SK-N-SH (cell line): Measurements from ENCODE around the gene JMJD1C. TPM values are rescaled to one million over a fixed set of nuclear protein-coding genes. Genes with fewer than 3 reads are reported as not detected.

Experiments used
- CTCF ChIA-PET: fragments of 300-600, 350-600 bp; formaldehyde crosslinking; extraction: SDS; loops from one replicate; lab custom pipeline; 2021; lab: Yijun Ruan, JAX
- POLR2A ChIA-PET: fragments of 350-600 bp; sonication (Branson Sonifier 250); formaldehyde crosslinking; extraction: SDS; loops from one replicate; lab custom pipeline; 2020; ENCODE audit warnings: antibody characterized with exemption, inconsistent platforms; lab: Yijun Ruan, JAX
- DNase-seq: peaks from one replicate; pipeline ENCODE4 v3.0.0; 2012
- H2AFZ ChIP-seq: fragments of 200-600 bp; sonication (generic); 2 replicates; pipeline ENCODE4 v1.8.1; 2016; ENCODE audit warnings: antibody characterized with exemption, mild to moderate bottlenecking, low read depth
- H3F3A ChIP-seq: fragments of 200-600 bp; sonication (generic); replicated peaks from 2 replicates; pipeline ENCODE3; 2016; ENCODE audit warnings: antibody characterized with exemption, mild to moderate bottlenecking; ENCODE audit not compliant: insufficient read depth
- H3K27ac ChIP-seq, 2 experiments: fragments of 200-500 bp in 1 of 2; fragments of 200-600 bp in 1 of 2; sonication (Bioruptor generic) in 1 of 2; sonication (generic), shearing (Covaris generic) in 1 of 2; 2 replicates each; pipeline versions ENCODE4 v1.5.1 to v1.6.1; 2014 to 2016; ENCODE audit warnings: low read depth in 2 of 2, inconsistent platforms in 1 of 2, low read length in 1 of 2, mild to moderate bottlenecking in 1 of 2, mixed read lengths in 1 of 2
- H3K27me3 ChIP-seq: fragments of 200-600 bp; sonication (generic), shearing (Covaris generic); 2 replicates; pipeline ENCODE4 v1.6.1; 2016; ENCODE audit warnings: mixed run types; ENCODE audit not compliant: insufficient read depth
- H3K36me3 ChIP-seq, 2 experiments: fragments of 200-500 bp in 1 of 2; fragments of 200-600 bp in 1 of 2; sonication (Bioruptor generic) in 1 of 2; sonication (generic) in 1 of 2; replicated peaks in 1 of 2; 2 replicates each; pipeline versions ENCODE3 to v1.5.1; 2014 to 2016; ENCODE audit warnings: low read length in 1 of 2, mild to moderate bottlenecking in 1 of 2; ENCODE audit not compliant: insufficient read depth in 2 of 2, control insufficient read depth in 1 of 2
- H3K4me1 ChIP-seq, 2 experiments: fragments of 200-500 bp in 1 of 2; fragments of 200-600 bp in 1 of 2; sonication (Bioruptor generic) in 1 of 2; sonication (generic), shearing (Covaris generic) in 1 of 2; 2 replicates each; pipeline versions ENCODE4 v1.5.1 to v1.6.1; 2014 to 2016; ENCODE audit warnings: low read depth in 1 of 2, low read length in 1 of 2, mixed run types in 1 of 2; ENCODE audit not compliant: insufficient read depth in 2 of 2, control insufficient read depth in 1 of 2
- H3K4me2 ChIP-seq: fragments of 200-600 bp; sonication (generic), shearing (Covaris generic); 2 replicates; pipeline ENCODE4 v1.6.1; 2017; ENCODE audit warnings: mixed run types
- H3K4me3 ChIP-seq, 2 experiments: fragments of 200-500 bp in 1 of 2; fragments of 200-600 bp in 1 of 2; sonication (Bioruptor generic) in 1 of 2; sonication (generic), shearing (Covaris generic) in 1 of 2; 2 replicates each; pipeline versions ENCODE4 v1.5.1 to v1.8.1; 2014 to 2016; ENCODE audit warnings: low read depth in 2 of 2, inconsistent platforms in 1 of 2, low read length in 1 of 2, mild to moderate bottlenecking in 1 of 2, mixed read lengths in 1 of 2, moderate library complexity in 1 of 2
- H3K79me2 ChIP-seq: fragments of 200-600 bp; sonication (generic); 2 replicates; pipeline ENCODE4 v1.8.1; 2017; ENCODE audit warnings: mild to moderate bottlenecking; ENCODE audit not compliant: insufficient read depth
- H3K9ac ChIP-seq: fragments of 200-600 bp; sonication (generic); 2 replicates; pipeline ENCODE4 v1.6.1; 2017; ENCODE audit warnings: mixed run types
- H3K9me2 ChIP-seq: fragments of 200-600 bp; sonication (generic); 2 replicates; pipeline ENCODE4 v1.6.1; 2017; ENCODE audit warnings: mixed run types
- H3K9me3 ChIP-seq: fragments of 200-600 bp; sonication (generic); 2 replicates; pipeline ENCODE4 v1.6.1; 2017; ENCODE audit warnings: mixed run types, mild to moderate bottlenecking, moderate library complexity
- H4K20me1 ChIP-seq: fragments of 200-600 bp; sonication (generic); 2 replicates; pipeline ENCODE4 v1.6.1; 2017; ENCODE audit warnings: mild to moderate bottlenecking, mixed run types; ENCODE audit not compliant: insufficient read depth
- CTCF ChIP-seq: fragments of 200-600 bp; sonication (generic); IDR thresholded peaks from 2 replicates; pipeline ENCODE4 v1.6.1; 2017; ENCODE audit warnings: antibody characterized with exemption, mild to moderate bottlenecking, moderate library complexity
- GATA2 ChIP-seq: sonication (generic); formaldehyde crosslinking; IDR thresholded peaks from 2 replicates; pipeline ENCODE4 v1.5.0; 2020; ENCODE audit warnings: mild to moderate bottlenecking, missing genetic modification reagents
- IRF3 ChIP-seq: fragments of 150-350 bp; IDR thresholded peaks from 2 replicates; pipeline ENCODE4 v1.6.1; 2016; ENCODE audit warnings: mild to moderate bottlenecking, low read depth, low read length
- MAX ChIP-seq: IDR thresholded peaks from 2 replicates; pipeline ENCODE4 v1.4.0; 2012; ENCODE audit warnings: low read depth
- MEF2A ChIP-seq: IDR thresholded peaks from 2 replicates; pipeline ENCODE4 v1.4.0; 2012; ENCODE audit warnings: low read depth, borderline replicate concordance
- POLR2AphosphoS5 ChIP-seq: IDR thresholded peaks from 2 replicates; pipeline ENCODE4 v1.6.1; 2012; ENCODE audit warnings: low read depth, low read length
- REST ChIP-seq: IDR thresholded peaks from 2 replicates; pipeline ENCODE4 v1.6.1; 2012; ENCODE audit warnings: mild to moderate bottlenecking, low read depth, low read length, moderate library complexity
- SIN3A ChIP-seq: IDR thresholded peaks from 2 replicates; pipeline ENCODE4 v1.6.1; 2012; ENCODE audit warnings: low read depth, mild to moderate bottlenecking, low read length, moderate library complexity, borderline replicate concordance
- SMC3 ChIP-seq: IDR thresholded peaks from 2 replicates; pipeline ENCODE4 v1.6.1; 2012; ENCODE audit warnings: low read depth, low read length, improper control_type of control experiment
- TAF1 ChIP-seq: IDR thresholded peaks from 2 replicates; pipeline ENCODE4 v1.6.1; 2012; ENCODE audit warnings: low read depth, mild to moderate bottlenecking, low read length, moderate library complexity, borderline replicate concordance
- TEAD4 ChIP-seq: IDR thresholded peaks from 2 replicates; pipeline ENCODE4 v1.4.0; 2012; ENCODE audit warnings: mild to moderate bottlenecking, borderline replicate concordance; ENCODE audit not compliant: insufficient read depth
- USF1 ChIP-seq: IDR thresholded peaks from 2 replicates; pipeline ENCODE4 v1.4.0; 2012; ENCODE audit warnings: low read depth, borderline replicate concordance
- WGBS: methylation state at CpG from one replicate; pipeline ENCODE4 v1.1.6; 2017; ENCODE audit warnings: low lambda C conversion rate; 5-methylcytosine and 5-hydroxymethylcytosine counted together
- polyA plus RNA-seq, 3 experiments: library from polyadenylated mRNA; depleted of rRNA; stranded (reverse); fragments of >200 nt; gene quantifications; 2 replicates each; pipeline ENCODE4 v1.2.3, GENCODE V29; 2012

Gene JMJD1C
- polyA plus RNA-seq, 1 of the 3 experiments (the other 2 are of a cell fraction): 11.7 TPM

GRCh38 chr10:63314020-63314419 is 151.8 kb downstream of the JMJD1C start:
- POLR2A ChIA-PET: no interaction called here
- H4K20me1 ChIP-seq: 0 out of 2 replicates have a peak, but pooled peaks cover 5% of the 10 kb centered on the region
- WGBS: 95% methylated on average over 1 of the region's 1 CpG

More at GRCh38 chr10:63314020-63314419, 151.8 kb downstream of the JMJD1C start:
- Histone ChIP-seq H3K9ac (no peak overlapping the region), H3K27me3 (no peaks in the 10 kb centered on the region), H2AFZ (no peak overlapping the region), H3K9me3 (no peaks in the 10 kb centered on the region), H3K9me2 (no peaks in the 10 kb centered on the region), H3K36me3 (peaks cover 0 to 6% of the 10 kb centered on the region in 2 experiments), H3K27ac (no peak overlapping the region)
- DNase-seq: no peak
- CTCF ChIA-PET: no interaction called here
- TF ChIP-seq IRF3: no peak
- no peak for TF ChIP-seq CTCF
- no peak for TF ChIP-seq GATA2
- TF ChIP-seq POLR2AphosphoS5: no peak
- TF ChIP-seq SIN3A: no peak
- TF ChIP-seq TAF1: no peak
- TF ChIP-seq MEF2A: no peak
- TF ChIP-seq SMC3: no peak
- TF ChIP-seq USF1: no peak
- TF ChIP-seq TEAD4: no peak
- no peak for TF ChIP-seq REST
- TF ChIP-seq MAX: no peak
- TF ChIP-seq, all 33 proteins: peak for 0
- Histone ChIP-seq H3K4me1 (no peaks in the 10 kb centered on the region), H3K79me2 (peaks cover 43% of the 10 kb centered on the region), H3K4me2 (no peak overlapping the region), H3K4me3 (no peak overlapping the region), H3F3A (peaks cover 30% of the 10 kb centered on the region)
